Pulmonary artery endothelial cell (primary cell): Measurements from ENCODE around the gene ST6GAL1. TPM values are rescaled to one million over a fixed set of nuclear protein-coding genes. Genes with fewer than 3 reads are reported as not detected.

Experiments
- DNase-seq: peaks from one replicate; pipeline ENCODE4 v3.0.0-alpha.2; 2011; ENCODE audit warnings: low read depth, low spot score
- total RNA-seq: library from RNA; depleted of rRNA; stranded (reverse); fragments of >200 nt; gene quantifications from 2 replicates; pipeline ENCODE4 v1.2.3, GENCODE V29; 2014

The ST6GAL1 gene
- total RNA-seq, 1 donor from 2014 or later = 59.5 TPM

GRCh38 chr3:187107989-187108388 is 177.7 kb downstream of the ST6GAL1 start:
- no peak for DNase-seq

GRCh38 chr3:187110156-187110555 is 179.8 kb downstream of the ST6GAL1 start:
- no peak for DNase-seq

- no peak for DNase-seq
Measured at GRCh38 chr3:187112934-187113793, 182.8 kb downstream of the ST6GAL1 start.

- DNase-seq = no peak
Measured at GRCh38 chr3:187114511-187114910, 184.2 kb downstream of the ST6GAL1 start.

GRCh38 chr3:187120326-187120725 is 190.0 kb downstream of the ST6GAL1 start:
- DNase-seq = no peak

GRCh38 chr3:187122261-187122660 is 191.9 kb downstream of the ST6GAL1 start:
- no peak for DNase-seq

GRCh38 chr3:187125319-187126031 is 195.1 kb downstream of the ST6GAL1 start:
- no peak for DNase-seq

Other genes with a start within 250 kb of the ST6GAL1 start
- gene KNG1, start 213.2 kb upstream of the ST6GAL1 start, total RNA-seq = not detected in 2 replicates
- gene EIF4A2, start 146.9 kb upstream of the ST6GAL1 start, total RNA-seq = 470 and 740 TPM in 2 replicates
- 26.0 and 36.9 TPM in 2 replicates for gene RFC4, start 124.0 kb upstream of the ST6GAL1 start, total RNA-seq
- not detected in 2 replicates for gene ADIPOQ, start 87.8 kb upstream of the ST6GAL1 start, total RNA-seq
- gene RPL39L, start 209.0 kb downstream of the ST6GAL1 start, total RNA-seq = 40.4 and 45.9 TPM in 2 replicates